Stimulated activated CD8-positive, alpha-beta memory T cell treated with anti-CD3 and anti-CD28 coated beads, Interleukin-2, amount 100 ng/mL, for 48 hours (primary cell): Measurements from ENCODE around the gene CYP27C1.
"Not testable (repeated sequence)": the region's sequence is repeated elsewhere in the genome, so short reads cannot be mapped to it uniquely, and the experiment has no call there.

Experiments
- DNase-seq, 2 donors: peaks; one replicate each; pipeline ENCODE4 v3.0.0-alpha.2; 2020; ENCODE audit warnings: low read depth in 2 of 2

CYP27C1 gene, protein sequence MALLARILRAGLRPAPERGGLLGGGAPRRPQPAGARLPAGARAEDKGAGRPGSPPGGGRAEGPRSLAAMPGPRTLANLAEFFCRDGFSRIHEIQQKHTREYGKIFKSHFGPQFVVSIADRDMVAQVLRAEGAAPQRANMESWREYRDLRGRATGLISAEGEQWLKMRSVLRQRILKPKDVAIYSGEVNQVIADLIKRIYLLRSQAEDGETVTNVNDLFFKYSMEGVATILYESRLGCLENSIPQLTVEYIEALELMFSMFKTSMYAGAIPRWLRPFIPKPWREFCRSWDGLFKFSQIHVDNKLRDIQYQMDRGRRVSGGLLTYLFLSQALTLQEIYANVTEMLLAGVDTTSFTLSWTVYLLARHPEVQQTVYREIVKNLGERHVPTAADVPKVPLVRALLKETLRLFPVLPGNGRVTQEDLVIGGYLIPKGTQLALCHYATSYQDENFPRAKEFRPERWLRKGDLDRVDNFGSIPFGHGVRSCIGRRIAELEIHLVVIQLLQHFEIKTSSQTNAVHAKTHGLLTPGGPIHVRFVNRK

DNA sequence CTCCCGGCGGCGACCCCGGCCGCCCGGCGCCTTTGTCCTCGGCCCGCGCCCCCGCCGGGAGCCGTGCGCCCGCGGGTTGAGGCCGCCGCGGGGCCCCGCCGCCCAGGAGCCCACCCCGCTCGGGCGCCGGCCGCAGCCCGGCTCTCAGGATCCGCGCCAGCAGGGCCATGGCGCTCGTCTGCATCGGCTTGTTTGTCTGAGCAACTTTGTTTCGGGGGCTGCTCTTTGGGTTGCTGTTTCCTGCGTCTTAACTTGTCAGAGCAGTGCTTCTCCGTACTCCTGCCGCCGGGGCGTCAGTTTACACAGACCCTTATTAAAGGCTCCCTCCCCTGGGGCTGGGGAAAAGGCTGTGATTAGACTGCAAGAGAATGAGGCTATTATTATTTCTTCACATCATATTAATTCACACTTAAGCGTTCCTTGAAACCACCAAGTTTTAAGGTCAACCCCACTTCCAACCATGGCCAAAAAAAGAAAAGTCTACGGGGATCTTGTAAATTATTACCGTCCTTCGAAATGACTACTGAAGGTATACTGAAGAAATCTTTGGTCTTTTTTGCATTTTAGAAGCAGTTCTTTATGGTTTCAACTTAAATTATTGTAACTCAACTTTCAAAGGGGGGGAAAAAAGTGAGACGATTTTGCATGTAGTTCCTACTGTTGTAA, at the start of gene CYP27C1:
Gene CYP27C1, minus strand, starts transcription at position 198 of the 666 bp plus-strand sequence. Its CDS starts 29 bp downstream, at position 169.
- DNase-seq, result no peak

DNA sequence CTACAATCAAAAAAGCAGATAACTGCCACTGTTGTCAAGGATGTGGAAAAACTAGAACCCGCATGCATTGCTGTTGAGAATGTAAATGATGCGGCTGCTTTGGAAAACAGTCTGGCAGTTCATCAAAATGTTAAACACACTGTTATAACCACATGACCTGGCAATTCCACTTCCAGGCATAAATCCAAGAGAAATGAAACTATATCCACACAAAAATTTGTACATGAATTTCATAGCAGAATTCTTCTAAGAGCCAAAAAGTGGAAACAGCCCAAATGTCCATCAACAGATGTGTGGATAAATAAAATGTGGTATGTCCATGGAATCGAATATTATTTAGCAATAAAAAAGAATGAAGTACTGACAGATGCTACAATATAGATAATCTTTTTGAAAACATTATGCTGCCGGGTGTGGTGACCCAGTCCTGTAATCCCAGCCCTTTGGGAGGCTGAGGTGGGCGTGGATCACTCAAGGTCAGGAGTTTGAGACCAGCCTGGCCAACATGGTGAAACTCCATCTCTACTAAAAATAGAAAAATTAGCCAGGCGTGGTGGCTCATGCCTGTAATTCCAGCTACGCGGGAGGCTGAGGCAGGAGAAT, 41.8 kb upstream of the CYP27C1 start:
- DNase-seq, result no peak

DNA sequence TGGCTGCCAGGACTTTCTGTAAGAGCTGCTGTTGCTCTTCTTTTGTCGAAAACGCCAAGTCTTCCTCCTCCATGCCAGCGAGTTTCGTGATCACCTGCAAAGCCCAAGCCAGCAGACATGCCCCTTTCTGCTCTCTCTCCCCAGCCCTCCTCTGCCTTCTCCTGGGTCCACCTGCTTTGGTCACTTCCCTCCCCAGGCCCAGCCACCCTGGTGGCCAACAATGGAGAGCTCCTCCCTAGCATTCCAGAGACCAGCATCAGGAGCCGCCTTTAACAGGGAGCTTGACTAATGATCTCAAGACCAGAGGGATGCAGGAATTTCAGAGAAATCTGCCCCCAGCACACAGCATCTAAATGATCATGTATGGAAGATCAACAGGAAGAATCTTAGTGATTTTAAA, 39.3 kb upstream of the CYP27C1 start:
- no peak for DNase-seq

DNA sequence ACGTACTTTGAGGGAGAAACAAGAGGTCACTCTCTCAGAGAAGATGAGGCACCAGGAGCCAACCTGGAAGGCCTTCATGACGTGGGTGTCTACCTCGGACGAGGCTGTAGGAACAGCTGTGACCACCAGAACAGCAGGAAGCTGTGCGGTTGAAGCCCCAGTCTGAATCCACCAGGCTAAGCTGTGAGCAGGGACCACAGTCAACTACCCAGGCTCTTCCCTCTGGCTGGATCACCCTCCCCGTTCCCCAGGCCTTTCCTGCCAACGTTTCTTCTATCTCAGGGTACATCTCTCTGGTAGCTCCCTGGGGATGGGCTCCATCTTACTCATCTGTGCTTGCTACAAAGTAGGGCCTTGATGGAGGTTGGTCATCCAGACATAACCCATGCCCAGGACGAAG, 36.8 kb upstream of the CYP27C1 start:
- DNase-seq, result no peak

DNA sequence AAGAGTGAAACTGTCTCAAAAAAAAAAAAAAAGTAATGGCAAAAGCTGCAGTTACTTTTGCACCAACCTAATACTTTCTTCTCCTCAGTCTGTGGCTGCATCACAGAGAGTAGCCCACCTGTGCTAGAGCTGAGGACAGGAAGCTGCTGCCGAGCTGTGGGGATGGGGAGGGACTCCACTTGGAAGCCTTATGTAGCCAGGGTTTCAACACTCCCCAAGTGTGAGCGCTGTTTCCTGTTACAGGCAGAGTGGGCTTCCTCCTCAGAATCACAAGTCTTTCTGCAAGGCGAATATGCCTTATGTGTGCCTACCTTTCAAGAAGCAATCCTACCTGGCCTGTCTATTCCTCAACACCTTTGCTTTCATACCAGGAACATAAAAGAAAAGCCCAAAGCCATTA, 36.3 kb upstream of the CYP27C1 start:
- no peak for DNase-seq

DNA sequence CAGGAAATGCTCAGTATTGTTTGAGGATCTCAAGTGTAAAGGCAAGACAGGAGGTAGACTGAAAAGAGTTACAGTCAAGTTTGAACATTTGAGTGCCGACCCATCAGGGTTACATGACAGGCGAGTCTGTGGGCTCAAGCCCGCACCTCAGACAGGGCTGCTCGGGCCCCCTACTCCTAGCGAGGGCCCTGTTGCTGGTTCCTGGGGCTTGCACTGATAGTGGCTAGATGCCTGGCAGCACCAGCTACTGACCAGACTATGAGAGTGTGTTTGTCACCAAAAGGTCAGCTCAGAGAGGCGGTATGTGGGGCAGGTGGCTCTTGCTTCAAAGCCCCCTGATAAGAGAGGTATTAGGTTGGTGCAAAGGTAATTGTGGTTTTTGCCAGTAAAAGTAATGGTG, 35.6 kb upstream of the CYP27C1 start:
- DNase-seq, result no peak

DNA sequence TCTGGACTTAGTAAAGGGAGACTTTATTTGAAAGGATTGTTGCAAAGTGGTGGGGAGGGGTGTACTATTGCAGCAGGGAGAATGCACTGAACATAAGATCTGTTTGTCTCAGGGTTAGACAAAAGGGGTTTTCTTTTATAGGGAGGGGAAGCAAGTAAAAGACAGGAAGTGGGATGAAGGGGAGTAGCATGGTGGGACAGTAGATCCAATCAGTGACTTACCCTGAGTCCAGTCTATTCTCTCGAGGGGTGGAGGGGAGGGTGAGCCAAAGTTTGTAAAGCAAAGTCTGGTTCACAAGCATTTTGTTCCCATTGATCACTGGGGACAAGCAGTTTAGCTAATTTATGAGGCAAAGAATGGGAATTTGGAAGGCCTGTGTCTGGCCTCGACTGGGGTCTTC, 35.0 kb upstream of the CYP27C1 start:
- DNase-seq, result no peak

DNA sequence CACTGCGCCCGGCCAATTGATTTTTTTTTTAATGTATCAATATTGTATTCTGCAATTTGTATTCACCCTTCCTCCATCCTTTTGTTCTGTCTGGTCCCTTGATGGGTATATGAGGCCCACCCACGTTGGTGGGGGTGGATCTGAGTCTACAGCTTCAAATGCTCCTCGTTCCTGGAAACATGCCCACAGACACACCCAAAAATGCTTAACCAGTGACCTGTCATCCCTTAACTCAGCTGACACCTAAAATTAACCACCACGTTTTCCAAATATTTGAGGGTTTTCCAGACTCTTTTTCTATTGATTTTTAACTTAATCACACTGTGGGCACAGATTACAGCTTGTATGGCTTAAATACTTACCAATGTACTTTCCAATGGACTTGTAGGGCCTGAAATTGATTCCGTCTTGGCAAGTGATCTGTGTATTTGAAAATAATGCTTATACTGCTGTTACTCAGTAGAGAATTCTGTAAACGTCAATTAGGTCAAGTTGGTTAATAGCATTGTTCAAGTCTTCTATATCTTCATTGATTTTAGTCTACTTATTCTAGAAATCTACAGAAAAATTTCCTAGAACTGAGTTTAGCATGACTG, 34.4 kb upstream of the CYP27C1 start:
- DNase-seq, result no peak

DNA sequence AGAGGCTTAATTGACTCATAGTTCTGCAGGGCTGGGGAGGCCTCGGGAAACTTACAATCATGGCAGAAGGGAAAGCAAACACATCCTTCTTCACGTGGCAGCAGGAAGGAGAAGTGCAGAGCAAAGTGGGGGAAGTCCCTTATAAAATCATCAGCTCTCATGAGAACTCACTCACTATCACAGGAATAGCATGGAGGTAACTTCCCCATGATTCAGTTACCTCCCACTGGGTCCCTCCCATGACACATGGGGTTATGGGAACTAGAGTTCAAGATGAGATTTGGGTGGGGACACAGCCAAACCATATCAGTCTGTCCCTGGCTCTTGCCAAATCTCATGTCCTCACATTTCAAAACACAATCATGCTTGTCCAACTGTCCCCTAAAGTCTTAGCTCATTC, 21.1 kb upstream of the CYP27C1 start:
- DNase-seq, result not testable (repeated sequence)

DNA sequence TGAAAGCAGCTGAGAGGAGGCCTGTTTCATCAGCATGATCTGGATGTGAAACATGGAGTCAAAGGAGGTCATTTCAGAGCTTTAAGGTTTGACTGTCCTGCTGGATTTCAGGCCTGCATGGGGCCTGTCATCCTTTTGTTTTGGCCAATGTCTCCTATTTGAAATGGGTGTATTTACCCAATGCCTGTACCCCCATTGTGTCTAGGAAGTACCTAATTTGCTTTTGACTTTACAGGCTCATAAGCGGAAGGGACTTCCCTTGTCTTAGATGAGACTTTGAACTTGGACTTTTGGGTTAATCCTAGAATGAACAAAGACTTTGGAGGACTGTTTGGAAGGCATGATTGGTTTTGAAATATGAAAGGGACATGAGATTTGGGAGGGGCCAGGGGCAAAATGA, 19.3 kb upstream of the CYP27C1 start:
- DNase-seq, result no peak

DNA sequence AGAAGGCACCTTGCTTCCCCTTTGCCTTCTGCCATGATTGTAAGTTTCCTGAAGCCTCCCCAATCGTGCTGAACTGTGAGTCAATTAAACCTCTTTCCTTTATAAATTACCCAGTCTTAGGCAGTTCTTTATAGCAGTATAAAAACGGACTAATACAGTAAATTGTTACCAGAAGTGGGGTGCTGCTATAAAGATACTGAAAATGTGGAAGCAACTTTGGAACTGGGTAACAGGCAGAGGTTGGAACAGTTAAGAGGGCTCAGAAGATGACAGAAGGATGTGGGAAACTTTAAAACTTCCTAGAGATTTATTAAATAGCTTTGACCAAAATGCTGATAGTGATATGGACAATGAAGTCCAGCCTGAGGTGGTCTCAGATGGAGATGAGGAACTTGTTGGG, 17.7 kb upstream of the CYP27C1 start:
- DNase-seq, result not testable (repeated sequence)

DNA sequence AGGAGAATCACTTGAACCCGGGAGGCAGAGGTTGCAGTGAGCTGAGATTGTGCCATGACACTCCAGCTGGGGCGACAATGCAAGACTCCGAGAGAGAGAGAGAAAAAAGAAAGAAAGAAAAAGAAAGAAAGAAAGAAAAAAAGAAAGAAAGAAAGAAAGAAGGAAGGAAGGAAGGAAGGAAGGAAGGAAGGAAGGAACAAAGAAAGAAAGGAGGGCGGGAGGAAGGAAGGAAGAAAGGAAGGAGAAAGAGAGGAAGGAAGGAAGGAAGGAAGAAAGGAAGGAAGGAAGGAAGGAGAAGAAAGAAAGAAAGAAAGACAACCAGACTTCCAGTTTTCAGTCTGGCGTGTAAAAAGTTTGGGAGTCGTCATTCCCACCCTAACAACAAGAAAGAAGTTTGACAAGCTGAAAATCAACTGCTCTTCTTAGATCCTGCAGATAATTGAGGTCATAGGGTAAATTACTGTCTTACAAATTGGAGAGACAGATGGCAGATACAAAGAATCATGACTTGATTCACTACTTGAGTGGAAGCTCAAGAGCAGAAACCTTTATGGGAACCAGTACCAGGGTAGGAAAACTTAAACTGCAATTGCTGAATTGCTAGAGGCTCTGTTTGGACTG, 15.1 kb upstream of the CYP27C1 start:
- no peak for DNase-seq

DNA sequence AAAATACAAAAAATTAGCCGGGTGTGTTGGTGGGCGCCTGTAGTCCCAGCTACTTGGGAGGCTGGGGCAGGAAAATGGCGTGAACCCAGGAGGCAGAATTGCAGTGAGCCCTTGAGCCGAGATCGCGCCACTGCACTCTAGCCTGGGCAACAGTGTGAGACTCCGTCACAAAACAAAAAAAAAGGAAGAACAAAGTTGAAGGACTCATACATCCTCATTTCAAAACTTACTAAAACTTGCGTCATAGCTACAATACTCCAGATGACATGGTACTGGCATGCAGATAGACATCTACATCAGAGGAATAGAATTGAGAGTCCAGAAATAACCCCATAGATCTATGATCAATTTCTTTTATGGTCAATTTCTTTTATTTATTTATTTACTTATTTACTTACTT, 13.6 kb upstream of the CYP27C1 start:
- no peak for DNase-seq

DNA sequence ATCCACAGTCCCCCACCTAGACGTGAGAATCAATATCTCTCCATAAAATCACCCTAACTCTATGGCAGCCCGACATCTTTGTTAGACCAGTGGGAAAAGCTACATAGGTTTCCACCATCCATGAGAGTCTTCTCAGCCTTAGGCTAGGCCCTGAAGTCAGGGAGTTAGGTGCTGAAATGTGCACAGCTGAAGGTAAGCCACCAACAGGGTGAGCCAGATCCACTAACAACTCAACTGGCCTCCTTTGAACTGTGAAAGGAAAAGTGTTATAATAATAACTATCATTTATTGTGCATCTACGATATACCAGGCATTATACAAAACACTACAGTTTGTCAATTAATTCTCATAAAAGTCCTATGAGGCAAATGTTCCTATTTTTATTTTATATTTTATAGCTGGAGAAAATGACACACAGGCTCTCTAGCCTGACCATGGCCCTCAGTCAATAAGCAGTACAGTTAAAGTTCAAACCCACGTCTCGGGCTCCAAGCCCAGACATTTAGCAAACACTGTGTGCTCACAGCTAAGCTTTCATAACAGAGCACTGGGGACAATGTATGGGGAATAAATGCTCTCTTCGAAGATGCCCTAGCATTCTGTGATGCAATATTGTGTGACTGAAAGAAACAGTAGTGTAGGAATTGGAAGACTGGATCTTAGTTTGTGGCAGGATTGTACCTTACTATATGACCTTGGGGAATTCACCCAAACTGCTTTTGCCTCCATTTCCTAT, 11.2 kb upstream of the CYP27C1 start:
- no peak for DNase-seq

DNA sequence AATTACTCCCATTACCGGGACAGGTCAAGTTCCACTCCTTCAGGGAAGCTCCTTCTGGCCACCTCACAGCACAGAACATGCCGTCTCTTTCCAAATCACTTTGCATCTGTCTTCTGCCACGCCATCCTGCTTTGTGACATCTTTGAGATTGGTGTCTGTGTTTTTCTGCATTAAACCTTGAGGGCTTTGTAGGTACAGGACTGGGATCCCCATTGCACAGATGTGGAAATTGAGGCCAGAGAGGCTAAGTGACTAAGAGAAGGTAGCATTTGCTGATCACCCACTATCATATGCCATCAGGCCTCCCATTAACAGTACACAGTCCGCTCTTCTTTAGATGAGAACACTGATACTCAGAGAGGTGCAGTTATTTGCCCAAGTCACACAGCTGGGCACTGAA, 9.5 kb upstream of the CYP27C1 start:
- no peak for DNase-seq

DNA sequence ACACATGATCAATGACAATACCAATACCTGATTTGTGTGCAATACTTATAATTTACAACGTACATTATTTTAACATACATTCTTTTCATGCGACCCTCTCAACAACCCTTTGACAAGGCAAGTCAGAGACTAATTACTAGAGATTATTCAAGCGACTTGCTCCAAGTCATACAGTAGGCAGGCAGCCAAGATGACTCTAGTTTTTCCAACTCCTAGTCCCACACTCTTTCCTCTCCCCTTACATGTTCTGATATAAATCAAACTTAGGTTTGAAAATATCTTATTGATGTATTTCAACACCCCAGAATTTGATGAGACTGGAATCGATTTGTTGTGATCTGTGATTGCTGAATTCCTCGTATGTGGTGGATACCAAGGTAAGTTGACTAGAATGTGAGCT, 8.0 kb upstream of the CYP27C1 start:
- DNase-seq, result no peak

DNA sequence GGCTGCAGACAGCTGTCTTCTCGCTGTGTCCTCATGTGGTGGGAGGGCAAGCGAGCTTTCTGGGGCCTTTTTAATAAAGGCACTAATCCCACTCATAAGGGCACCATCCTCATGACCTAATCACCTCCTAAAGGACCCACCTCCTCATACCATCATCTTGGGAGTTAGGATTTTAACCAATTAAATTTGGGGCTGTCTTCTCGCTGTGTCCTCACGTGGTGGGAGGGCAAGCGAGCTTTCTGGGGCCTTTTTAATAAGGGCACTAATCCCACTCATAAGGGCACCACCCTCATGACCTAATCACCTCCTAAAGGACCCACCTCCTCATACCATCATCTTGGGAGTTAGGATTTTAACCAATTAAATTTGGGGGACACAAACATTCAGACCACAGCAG, 7.2 kb upstream of the CYP27C1 start:
- not testable (repeated sequence) for DNase-seq

DNA sequence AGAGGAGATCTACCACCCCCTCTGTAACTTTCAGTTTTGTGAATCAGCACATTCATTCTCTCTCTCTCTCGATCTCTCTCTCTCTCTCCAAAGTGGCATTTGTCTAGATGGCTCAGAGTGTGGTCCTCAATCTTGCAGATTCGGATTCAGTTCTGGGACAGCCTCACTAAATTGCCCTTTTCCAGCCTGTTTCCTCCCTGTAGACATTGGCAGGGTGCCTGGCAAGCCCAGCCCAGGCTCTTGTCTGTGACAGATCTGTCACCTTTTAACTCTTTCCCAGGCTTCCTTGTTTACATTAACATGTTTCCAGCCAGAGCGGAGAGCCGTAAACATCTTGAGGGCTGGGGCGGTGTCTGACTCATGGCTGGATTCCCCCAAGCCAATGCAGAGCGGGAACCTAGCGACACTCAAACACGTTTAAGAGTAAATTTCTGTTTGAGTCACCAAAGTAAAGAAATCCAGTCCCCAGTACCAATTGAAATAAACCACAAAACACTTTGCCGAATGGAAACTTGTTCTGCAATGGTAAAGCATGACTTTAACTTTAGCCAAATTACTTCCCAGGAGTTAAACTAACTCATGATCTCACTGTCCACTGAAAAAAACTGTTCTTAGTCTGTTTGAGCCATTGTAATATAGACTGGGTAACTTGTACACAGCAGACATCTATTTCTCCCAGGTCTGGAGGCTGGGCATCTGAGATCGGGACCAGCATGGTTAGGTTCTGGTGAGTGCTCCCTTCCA, 6.6 kb upstream of the CYP27C1 start:
- DNase-seq, result peak in 1 of 2 donors; percentile 40

DNA sequence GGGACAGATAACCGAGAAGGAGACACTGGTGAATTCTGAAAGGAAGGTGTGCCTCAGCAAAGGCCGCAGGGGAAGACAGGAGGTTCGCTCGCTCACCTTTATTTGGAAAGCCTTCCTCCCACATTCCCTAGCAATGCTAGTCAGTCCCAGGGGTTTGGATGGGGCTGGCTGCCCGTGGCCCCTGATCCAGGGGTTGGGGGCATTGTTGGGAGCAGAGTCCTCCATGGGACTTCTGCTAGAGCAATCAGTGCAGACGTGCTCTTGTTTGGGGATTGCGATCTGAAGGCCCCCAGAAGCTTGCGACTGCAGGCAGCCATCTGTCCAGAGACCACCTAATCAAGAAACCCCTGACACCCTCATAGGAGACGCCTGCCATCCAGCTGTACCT, 6.0 kb upstream of the CYP27C1 start:
- no peak for DNase-seq

DNA sequence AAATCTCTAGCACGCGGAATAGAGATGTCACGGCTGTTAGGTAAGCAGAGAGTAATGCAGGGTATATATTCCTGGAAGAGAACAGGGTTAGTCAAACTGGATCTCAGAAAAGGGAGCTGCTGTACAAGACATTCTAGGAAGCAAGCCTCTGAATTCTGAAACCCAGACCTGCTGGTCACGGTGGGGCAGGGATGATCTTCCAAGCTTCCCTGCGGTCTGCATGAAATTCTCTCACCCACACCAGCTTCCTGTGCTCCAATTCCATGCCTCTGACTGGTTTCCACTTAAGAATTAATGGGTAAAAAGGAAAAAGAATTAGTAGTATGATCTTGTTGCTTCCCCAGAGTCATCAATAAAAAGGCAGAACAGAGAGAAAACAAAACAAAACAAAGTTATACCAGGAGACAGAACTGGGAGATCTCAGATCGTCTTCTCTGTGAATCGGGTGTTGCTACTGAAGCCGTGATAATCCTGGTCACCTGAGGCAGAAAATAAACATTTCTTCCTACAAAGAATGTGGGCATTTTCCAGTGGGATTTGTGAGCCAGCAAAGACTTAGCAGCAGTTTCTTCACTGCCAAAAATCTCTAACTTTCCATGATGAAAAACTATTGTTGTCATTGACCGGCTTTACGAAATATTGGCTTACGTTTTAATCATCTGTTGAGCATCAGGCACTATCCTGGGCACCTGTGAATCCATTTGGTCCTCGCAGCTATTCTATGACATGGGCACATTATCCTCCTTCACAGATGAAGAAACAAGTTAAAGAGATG, 5.3 kb upstream of the CYP27C1 start:
- no peak for DNase-seq
